Measurements from ENCODE around the gene FAM3A. TPM values are rescaled to one million over a fixed set of nuclear protein-coding genes. Genes with fewer than 3 reads are reported as not detected.
"Not testable (repeated sequence)": the region's sequence is repeated elsewhere in the genome, so short reads cannot be mapped to it uniquely, and the experiment has no call there.

The FAM3A gene
- total RNA-seq, 1 donor from 2014 or later, result 29.6 TPM

GRCh38 chrX:154542723-154543424 lies 26.8 kb upstream of the FAM3A start:
- DNase-seq (ENCODE audit: low spot score), result no peak
- H3K36me3 Mint-ChIP-seq (ENCODE audit: low read depth, unreplicated experiment), result peaks cover 3% of the 10 kb centered on the region
- TF ChIP-seq CTCF (IDR thresholded peaks at IDR 0.05; ENCODE audit: unreplicated experiment), result no peak
- no peak overlapping the region for H3K27ac Mint-ChIP-seq (ENCODE audit: unreplicated experiment)
- H3K4me3 Mint-ChIP-seq (ENCODE audit: unreplicated experiment), result no peak overlapping the region
- peaks cover 4% of the 10 kb centered on the region for H3K27me3 Mint-ChIP-seq (ENCODE audit: unreplicated experiment)
- H3K4me1 Mint-ChIP-seq (ENCODE audit: unreplicated experiment), result peaks cover 3% of the 10 kb centered on the region
- H3K9me3 Mint-ChIP-seq (ENCODE audit: unreplicated experiment), result no peaks in the 10 kb centered on the region

DNA sequence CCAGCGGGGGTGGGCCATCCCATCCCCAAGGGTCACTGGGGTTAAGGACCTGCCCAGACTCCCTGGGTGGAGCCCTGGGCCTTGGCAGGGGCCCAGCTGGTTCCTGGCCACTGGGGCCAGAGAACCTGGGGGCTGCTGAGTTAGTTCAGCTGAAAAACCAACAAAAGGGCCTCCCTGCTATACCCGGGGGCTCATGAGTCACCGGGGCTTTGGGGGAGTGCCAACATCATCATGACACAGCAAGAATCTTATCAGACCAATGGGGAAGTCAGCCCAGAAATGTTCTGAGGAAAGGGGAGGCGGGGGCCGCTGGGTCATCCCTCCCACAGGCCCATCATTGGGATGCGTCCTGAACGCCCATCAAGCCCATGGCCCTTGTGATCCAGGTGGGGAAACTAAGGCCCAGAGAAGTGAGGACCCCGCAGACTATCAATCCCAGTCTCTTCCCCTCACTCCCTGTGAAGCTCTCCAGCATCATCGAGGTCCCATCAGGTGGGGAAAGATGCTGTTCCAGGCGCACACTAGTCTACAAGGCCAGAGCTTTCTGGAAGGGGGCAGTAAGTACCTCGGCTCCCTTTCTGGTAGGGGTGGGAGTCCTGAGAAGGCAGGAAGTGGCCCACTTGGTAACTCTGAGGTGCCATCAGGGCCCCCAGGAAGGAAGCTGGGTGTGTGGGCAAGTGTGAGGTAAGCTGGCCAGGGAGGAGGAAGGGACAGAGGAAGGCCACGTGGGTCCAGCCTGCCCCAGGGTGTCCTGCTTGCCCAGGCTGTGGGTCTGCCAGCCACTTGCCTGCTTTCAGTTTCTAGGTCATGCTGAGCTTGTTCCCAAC lies 26.1 kb upstream of the FAM3A start:
- Mint-ChIP-seq H3K36me3 (ENCODE audit: low read depth, unreplicated experiment) (peaks cover 3% of the 10 kb centered on the region), H3K4me3 (ENCODE audit: unreplicated experiment) (no peak overlapping the region), H3K4me1 (ENCODE audit: unreplicated experiment) (no peaks in the 10 kb centered on the region), H3K27me3 (ENCODE audit: unreplicated experiment) (peaks cover 3% of the 10 kb centered on the region), H3K27ac (ENCODE audit: unreplicated experiment) (no peak overlapping the region), H3K9me3 (ENCODE audit: unreplicated experiment) (no peaks in the 10 kb centered on the region)
- TF ChIP-seq CTCF (IDR thresholded peaks at IDR 0.05; ENCODE audit: unreplicated experiment), result no peak
- no peak for DNase-seq (ENCODE audit: low spot score)

- no peak for DNase-seq (ENCODE audit: low spot score)
- H3K4me3 Mint-ChIP-seq (ENCODE audit: unreplicated experiment), result no peak overlapping the region
- H3K4me1 Mint-ChIP-seq (ENCODE audit: unreplicated experiment), result no peaks in the 10 kb centered on the region
- H3K36me3 Mint-ChIP-seq (ENCODE audit: low read depth, unreplicated experiment), result peaks cover 3% of the 10 kb centered on the region
- no peak overlapping the region for H3K27ac Mint-ChIP-seq (ENCODE audit: unreplicated experiment)
- no peak for TF ChIP-seq CTCF (IDR thresholded peaks at IDR 0.05; ENCODE audit: unreplicated experiment)
- H3K27me3 Mint-ChIP-seq (ENCODE audit: unreplicated experiment), result peaks cover 3% of the 10 kb centered on the region
- H3K9me3 Mint-ChIP-seq (ENCODE audit: unreplicated experiment), result no peaks in the 10 kb centered on the region
These were observed 25.5 kb upstream of the FAM3A start for GRCh38 chrX:154541589-154541895.

GRCh38 chrX:154540897-154541535 lies 25.0 kb upstream of the FAM3A start:
- DNase-seq (ENCODE audit: low spot score), result no peak
- Mint-ChIP-seq H3K27me3 (ENCODE audit: unreplicated experiment) (peaks cover 1% of the 10 kb centered on the region), H3K4me3 (ENCODE audit: unreplicated experiment) (no peak overlapping the region), H3K36me3 (ENCODE audit: low read depth, unreplicated experiment) (peaks cover 3% of the 10 kb centered on the region), H3K9me3 (ENCODE audit: unreplicated experiment) (no peaks in the 10 kb centered on the region), H3K27ac (ENCODE audit: unreplicated experiment) (no peak overlapping the region), H3K4me1 (ENCODE audit: unreplicated experiment) (no peaks in the 10 kb centered on the region)
- no peak for TF ChIP-seq CTCF (IDR thresholded peaks at IDR 0.05; ENCODE audit: unreplicated experiment)

- not testable (repeated sequence) for H3K27me3 Mint-ChIP-seq (ENCODE audit: unreplicated experiment); H3K4me3 Mint-ChIP-seq (ENCODE audit: unreplicated experiment); H3K36me3 Mint-ChIP-seq (ENCODE audit: low read depth, unreplicated experiment); DNase-seq (ENCODE audit: low spot score); H3K9me3 Mint-ChIP-seq (ENCODE audit: unreplicated experiment); H3K27ac Mint-ChIP-seq (ENCODE audit: unreplicated experiment); H3K4me1 Mint-ChIP-seq (ENCODE audit: unreplicated experiment)
These were observed 24.3 kb upstream of the FAM3A start for GRCh38 chrX:154540365-154540764.
